HG03342 (cell line): Measurements from ENCODE around the gene FOXO1.

Source experiments
- ATAC-seq: cut with Tn5 transposase; IDR thresholded peaks from one replicate; pipeline ENCODE4 v1.9.1; 2021; ENCODE audit warnings: mild to moderate bottlenecking, moderate library complexity; ENCODE audit not compliant: unreplicated experiment

FOXO1 gene

DNA sequence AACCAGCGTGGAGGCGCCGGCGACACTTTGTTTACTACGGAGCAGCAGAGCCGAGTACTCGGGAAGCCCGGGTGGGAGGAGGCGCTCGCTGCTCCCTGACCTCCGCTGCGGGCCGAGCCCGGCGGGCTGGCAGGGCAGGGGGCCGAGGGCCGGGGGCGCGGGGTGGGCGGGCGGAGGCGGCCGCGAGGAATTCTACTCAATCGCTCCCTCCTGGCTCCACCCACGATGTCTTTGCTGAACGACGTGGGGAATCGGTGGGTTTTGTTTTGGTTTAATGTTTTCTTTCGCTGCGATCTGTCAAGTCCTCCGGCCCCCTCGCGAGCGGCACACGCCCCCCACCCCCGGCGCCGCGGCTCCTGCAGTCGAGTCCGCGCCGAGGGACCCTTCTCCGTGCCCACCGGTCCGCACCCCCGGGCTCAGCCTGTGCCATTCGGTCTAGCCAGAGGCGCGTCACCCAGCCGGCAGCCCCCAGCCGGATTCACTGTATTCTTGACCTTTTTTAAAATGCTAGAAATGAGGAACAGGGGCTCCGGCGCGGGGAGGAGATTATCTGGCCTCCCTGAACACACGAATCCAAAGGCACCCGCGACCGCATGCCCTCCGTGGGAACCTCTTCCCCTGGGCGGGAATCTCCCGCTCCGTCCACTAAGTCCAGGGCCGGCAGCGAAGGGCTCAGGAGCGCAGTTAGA, 636 bp upstream of the FOXO1 start:
- ATAC-seq, result no peak

GRCh38 chr13:40665126-40666044, 1.1 kb downstream of the FOXO1 start:
- no peak for ATAC-seq

GRCh38 chr13:40664350-40665125, 1.9 kb downstream of the FOXO1 start:
- peak; percentile 13 for ATAC-seq

DNA sequence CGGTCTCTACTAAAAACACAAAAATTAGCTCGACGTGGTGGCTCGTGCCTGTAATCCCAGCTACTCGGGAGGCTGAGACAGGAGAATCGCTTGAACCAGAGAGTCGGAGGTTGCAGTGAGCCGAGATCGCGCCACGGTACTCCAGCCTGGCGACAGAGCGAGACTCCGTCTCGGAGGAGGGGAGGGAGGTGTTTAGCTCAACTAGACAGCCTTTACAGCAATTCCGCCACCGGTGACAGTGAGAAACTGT, 2.4 kb downstream of the FOXO1 start:
- peak; percentile 19 for ATAC-seq

- peak; percentile 34 for ATAC-seq
Measured at GRCh38 chr13:40662866-40663265, 3.6 kb downstream of the FOXO1 start.

DNA sequence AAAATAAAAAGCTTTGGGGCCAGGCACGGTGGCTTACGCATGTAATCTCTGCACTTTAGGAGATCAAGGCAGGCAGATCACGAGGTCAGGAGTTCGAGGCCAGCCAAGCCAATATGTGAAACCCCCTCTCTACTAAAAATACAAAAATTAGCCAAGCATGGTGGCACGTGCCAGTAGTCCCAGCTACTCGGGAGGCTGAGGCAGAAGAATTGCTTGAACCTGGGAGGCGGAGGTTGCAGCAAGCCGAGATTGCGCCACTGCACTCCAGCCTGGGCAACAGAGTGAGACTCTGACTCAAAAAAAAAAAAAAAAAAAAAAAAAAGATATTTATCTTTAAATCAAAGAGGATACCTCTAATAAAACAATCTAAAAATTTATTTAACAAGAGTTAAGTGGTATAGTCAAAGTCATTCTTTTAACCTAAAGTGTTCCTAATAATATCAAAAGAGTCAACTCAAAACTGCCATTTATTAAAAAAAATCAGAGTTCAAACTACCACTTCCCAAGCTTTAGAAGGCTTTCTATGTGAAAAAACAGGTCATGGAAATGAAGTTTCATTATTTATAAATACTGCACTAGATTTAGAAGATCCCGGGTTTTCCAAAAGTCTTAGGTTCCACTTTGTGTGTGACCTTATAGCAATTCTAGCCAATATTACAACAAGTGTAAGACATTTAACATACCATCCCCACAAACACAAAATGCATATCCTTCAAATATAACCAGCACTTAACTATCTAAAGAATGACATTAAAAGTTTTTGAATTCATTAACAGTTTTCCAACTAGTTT, 4.4 kb downstream of the FOXO1 start:
- ATAC-seq, result no peak

DNA sequence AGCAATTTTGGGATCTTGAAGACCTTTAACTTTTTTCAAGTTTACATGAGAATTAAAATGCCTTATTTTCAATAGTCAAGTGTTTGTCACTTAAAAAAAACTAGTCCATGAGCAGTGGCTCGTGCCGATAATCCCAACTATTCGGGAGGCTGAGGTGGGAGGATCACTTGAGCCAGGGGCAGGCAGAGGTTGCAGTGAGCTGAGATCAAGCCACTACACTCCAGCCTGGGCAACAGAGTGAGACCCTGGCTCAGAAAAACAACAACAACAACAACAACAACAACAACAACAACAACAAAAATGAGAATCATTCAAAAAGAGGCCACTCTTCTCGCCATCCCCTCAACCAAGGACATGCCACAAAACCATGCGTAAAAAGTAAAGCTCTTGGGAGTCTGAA, 5.7 kb downstream of the FOXO1 start:
- no peak for ATAC-seq

GRCh38 chr13:40660141-40660664, 6.2 kb downstream of the FOXO1 start:
- ATAC-seq, result no peak

GRCh38 chr13:40657951-40658350, 8.5 kb downstream of the FOXO1 start:
- no peak for ATAC-seq

DNA sequence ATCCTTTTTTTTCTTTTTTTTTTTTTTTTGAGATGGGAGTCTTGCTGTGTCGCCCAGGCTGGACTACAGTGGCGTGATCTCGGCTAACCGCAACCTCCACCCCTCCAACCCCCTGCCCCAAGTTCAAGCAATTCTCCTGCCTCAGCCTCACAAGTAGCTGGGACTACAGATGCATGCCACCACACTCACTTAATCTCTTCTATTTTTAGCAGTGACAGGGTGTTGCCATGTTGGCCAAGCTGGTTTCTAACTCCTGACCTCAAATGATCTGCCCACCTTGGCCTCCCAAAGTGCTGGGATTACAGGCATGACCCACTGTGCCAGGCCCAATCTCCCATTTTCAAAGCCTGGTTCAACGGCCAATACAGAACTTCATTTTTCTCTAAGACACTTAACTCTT, 9.1 kb downstream of the FOXO1 start:
- no peak for ATAC-seq

DNA sequence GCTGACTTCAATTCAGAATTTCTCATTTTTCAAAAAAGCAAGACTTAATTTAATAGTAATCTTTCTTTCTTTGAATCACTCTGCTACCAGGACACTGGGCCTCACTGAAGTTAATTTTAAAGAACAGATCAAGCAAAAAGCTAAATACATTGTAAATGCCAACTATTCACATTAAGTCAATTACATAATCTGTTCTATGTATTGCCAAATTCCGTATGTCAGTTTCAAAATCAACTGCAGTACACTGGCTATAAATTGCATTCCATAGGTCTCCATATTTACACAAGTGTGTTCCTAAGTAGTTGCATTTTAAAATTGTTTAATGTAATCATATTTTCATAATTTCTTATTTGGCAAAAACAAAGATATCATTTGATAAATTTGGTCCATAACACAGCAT, 10.1 kb downstream of the FOXO1 start:
- ATAC-seq, result no peak

- no peak for ATAC-seq
Measured at GRCh38 chr13:40653527-40654318, 12.7 kb downstream of the FOXO1 start.

- ATAC-seq, result no peak
Measured at GRCh38 chr13:40652588-40652940, 13.9 kb downstream of the FOXO1 start.

- ATAC-seq, result no peak
Measured at GRCh38 chr13:40651866-40652587, 14.4 kb downstream of the FOXO1 start.

DNA sequence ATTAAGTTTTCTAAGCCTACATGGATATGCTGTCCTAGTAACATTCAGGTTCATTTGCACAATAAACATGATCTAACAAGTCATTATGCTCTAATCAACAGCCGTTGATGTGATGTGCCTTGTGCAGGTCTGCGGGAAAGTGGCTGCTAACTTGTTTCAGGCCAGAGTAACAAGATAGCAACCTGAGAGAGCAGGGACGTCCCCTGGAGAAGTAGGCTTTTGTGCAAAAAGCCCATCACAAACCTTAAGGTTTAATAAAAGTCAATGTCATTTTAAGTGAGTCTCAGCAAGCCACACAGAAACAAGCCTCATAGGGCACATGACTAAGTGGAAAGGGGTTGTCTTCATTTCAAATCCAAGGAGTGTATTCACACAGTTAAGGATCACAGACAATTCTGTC, 17.6 kb downstream of the FOXO1 start:
- ATAC-seq, result no peak

- ATAC-seq, result no peak
Measured at GRCh38 chr13:40648040-40648439, 18.4 kb downstream of the FOXO1 start.

DNA sequence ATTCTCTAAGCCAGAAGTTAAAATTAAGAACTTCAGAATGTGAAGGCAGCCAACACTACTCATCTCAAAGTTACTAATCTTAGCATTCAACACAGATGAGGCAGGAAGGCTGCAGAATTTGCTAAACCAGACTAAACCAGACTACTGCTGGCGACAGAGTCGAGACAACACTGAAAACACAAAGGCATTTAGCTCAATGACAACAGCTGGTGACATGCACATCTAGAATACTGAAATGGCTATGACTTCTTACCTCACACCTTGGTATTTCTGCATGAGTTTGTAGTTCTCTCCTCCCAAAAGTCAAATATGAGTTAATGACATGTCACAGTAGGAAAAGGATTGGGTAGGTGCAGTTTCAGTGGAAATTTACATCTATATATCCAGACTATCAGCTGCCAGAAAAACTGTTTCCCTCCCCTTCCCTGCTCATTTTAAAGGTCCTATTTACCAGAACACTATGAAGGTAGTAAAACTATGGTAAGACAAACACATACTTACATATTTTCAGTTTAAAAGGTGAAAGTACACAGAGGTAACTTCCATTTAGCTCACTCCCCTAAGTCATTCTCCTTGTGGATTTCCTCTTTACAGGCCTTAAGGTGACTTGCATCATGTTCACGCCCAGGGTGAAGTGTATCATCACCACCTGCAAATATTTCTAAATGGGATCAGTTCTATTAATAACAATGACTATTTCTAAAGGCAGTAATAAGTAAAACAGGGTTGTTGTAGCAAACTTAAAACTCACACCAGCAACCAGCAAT, 21.4 kb downstream of the FOXO1 start:
- ATAC-seq, result no peak

- ATAC-seq, result no peak
Measured at GRCh38 chr13:40640845-40641458, 25.5 kb downstream of the FOXO1 start.
